ENCODE results near the gene UGT1A8.

The UGT1A8 gene

GRCh38 chr2:233766416-233766815, 149.0 kb downstream of the UGT1A8 start:
- DNase-seq (ENCODE audit: low read depth, low spot score): no peak
- Histone ChIP-seq H3K9me3 (ENCODE audit: low read depth, low read length) (no peaks in the 10 kb centered on the region), H3K36me3 (ENCODE audit: insufficient read depth, low read length) (no peaks in the 10 kb centered on the region), H3K9ac (ENCODE audit: insufficient read length) (no peak overlapping the region), H3K4me3 (no peak overlapping the region), H3K27ac (no peak overlapping the region)
- TF ChIP-seq FOXP2 (optimal IDR thresholded peaks at IDR 0.05; ENCODE audit: control extremely low read depth, extremely low read length, insufficient read depth): no peak
- TF ChIP-seq POLR2AphosphoS5 (IDR thresholded peaks at IDR 0.05; ENCODE audit: borderline replicate concordance, low read depth, low read length): no peak
- TF ChIP-seq EZH2 (IDR thresholded peaks at IDR 0.05): no peak

- TF ChIP-seq FOXP2 (optimal IDR thresholded peaks at IDR 0.05; ENCODE audit: control extremely low read depth, extremely low read length, insufficient read depth) (no peak), POLR2AphosphoS5 (IDR thresholded peaks at IDR 0.05; ENCODE audit: borderline replicate concordance, low read depth, low read length) (no peak), EZH2 (IDR thresholded peaks at IDR 0.05) (no peak)
- Histone ChIP-seq H3K27ac (no peak overlapping the region), H3K4me3 (no peak overlapping the region), H3K9me3 (ENCODE audit: low read depth, low read length) (no peaks in the 10 kb centered on the region), H3K36me3 (ENCODE audit: insufficient read depth, low read length) (no peaks in the 10 kb centered on the region), H3K9ac (ENCODE audit: insufficient read length) (no peak overlapping the region)
- no peak for DNase-seq (ENCODE audit: low read depth, low spot score)
Measured at GRCh38 chr2:233768076-233768475, 150.6 kb downstream of the UGT1A8 start.

- no peak for DNase-seq (ENCODE audit: low read depth, low spot score)
- Histone ChIP-seq H3K4me3 (no peak overlapping the region), H3K27ac (no peak overlapping the region), H3K36me3 (ENCODE audit: insufficient read depth, low read length) (no peaks in the 10 kb centered on the region), H3K9ac (ENCODE audit: insufficient read length) (no peak overlapping the region), H3K9me3 (ENCODE audit: low read depth, low read length) (no peaks in the 10 kb centered on the region)
- TF ChIP-seq FOXP2 (optimal IDR thresholded peaks at IDR 0.05; ENCODE audit: control extremely low read depth, extremely low read length, insufficient read depth) (no peak), EZH2 (IDR thresholded peaks at IDR 0.05) (no peak), POLR2AphosphoS5 (IDR thresholded peaks at IDR 0.05; ENCODE audit: borderline replicate concordance, low read depth, low read length) (no peak)
Measured at GRCh38 chr2:233769260-233769659, 151.8 kb downstream of the UGT1A8 start.

DNA sequence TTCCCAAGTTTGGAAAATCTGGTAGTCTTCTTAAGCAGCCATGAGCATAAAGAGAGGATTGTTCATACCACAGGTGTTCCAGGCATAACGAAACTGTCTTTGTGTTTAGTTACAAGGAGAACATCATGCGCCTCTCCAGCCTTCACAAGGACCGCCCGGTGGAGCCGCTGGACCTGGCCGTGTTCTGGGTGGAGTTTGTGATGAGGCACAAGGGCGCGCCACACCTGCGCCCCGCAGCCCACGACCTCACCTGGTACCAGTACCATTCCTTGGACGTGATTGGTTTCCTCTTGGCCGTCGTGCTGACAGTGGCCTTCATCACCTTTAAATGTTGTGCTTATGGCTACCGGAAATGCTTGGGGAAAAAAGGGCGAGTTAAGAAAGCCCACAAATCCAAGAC, 154.7 kb downstream of the UGT1A8 start:
- DNase-seq (ENCODE audit: low read depth, low spot score): no peak
- no peak overlapping the region for H3K4me3 ChIP-seq
- no peak overlapping the region for H3K9ac ChIP-seq (ENCODE audit: insufficient read length)
- no peak for TF ChIP-seq FOXP2 (optimal IDR thresholded peaks at IDR 0.05; ENCODE audit: control extremely low read depth, extremely low read length, insufficient read depth)
- TF ChIP-seq EZH2 (IDR thresholded peaks at IDR 0.05): no peak
- no peak for TF ChIP-seq POLR2AphosphoS5 (IDR thresholded peaks at IDR 0.05; ENCODE audit: borderline replicate concordance, low read depth, low read length)
- no peak overlapping the region for H3K27ac ChIP-seq
- H3K36me3 ChIP-seq (ENCODE audit: insufficient read depth, low read length): no peaks in the 10 kb centered on the region
- H3K9me3 ChIP-seq (ENCODE audit: low read depth, low read length): no peaks in the 10 kb centered on the region

DNA sequence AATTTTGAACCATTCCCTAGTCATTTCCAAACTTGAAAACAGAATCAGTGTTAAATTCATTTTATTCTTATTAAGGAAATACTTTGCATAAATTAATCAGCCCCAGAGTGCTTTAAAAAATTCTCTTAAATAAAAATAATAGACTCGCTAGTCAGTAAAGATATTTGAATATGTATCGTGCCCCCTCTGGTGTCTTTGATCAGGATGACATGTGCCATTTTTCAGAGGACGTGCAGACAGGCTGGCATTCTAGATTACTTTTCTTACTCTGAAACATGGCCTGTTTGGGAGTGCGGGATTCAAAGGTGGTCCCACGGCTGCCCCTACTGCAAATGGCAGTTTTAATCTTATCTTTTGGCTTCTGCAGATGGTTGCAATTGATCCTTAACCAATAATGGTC, 155.2 kb downstream of the UGT1A8 start:
- Histone ChIP-seq H3K9ac (ENCODE audit: insufficient read length) (no peak overlapping the region), H3K4me3 (no peak overlapping the region), H3K9me3 (ENCODE audit: low read depth, low read length) (no peaks in the 10 kb centered on the region), H3K36me3 (ENCODE audit: insufficient read depth, low read length) (no peaks in the 10 kb centered on the region), H3K27ac (no peak overlapping the region)
- no peak for DNase-seq (ENCODE audit: low read depth, low spot score)
- TF ChIP-seq FOXP2 (optimal IDR thresholded peaks at IDR 0.05; ENCODE audit: control extremely low read depth, extremely low read length, insufficient read depth) (no peak), POLR2AphosphoS5 (IDR thresholded peaks at IDR 0.05; ENCODE audit: borderline replicate concordance, low read depth, low read length) (no peak), EZH2 (IDR thresholded peaks at IDR 0.05) (no peak)

DNA sequence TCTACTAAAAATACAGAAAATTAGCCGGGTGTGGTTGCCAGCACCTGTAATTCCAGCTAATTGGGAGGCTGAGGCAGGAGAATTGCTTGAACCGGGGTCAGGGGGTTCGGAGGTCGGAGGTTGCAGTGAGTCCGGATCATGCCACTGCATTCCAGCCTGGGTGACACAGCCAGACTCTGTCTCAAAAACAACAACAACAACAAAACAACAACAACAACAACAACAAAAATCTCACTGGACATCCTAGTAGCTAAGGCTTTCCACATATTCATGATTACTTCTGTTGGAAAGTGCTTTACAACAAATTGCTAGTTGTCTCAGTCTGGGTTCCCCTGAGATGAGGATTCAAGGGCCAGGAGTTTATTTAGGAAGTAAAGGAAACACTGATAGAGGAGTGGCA, 156.4 kb downstream of the UGT1A8 start:
- Histone ChIP-seq H3K9me3 (ENCODE audit: low read depth, low read length) (no peaks in the 10 kb centered on the region), H3K4me3 (no peak overlapping the region), H3K9ac (ENCODE audit: insufficient read length) (no peak overlapping the region), H3K27ac (no peak overlapping the region), H3K36me3 (ENCODE audit: insufficient read depth, low read length) (no peaks in the 10 kb centered on the region)
- DNase-seq (ENCODE audit: low read depth, low spot score): no peak
- TF ChIP-seq POLR2AphosphoS5 (IDR thresholded peaks at IDR 0.05; ENCODE audit: borderline replicate concordance, low read depth, low read length) (no peak), EZH2 (IDR thresholded peaks at IDR 0.05) (no peak), FOXP2 (optimal IDR thresholded peaks at IDR 0.05; ENCODE audit: control extremely low read depth, extremely low read length, insufficient read depth) (no peak)

DNA sequence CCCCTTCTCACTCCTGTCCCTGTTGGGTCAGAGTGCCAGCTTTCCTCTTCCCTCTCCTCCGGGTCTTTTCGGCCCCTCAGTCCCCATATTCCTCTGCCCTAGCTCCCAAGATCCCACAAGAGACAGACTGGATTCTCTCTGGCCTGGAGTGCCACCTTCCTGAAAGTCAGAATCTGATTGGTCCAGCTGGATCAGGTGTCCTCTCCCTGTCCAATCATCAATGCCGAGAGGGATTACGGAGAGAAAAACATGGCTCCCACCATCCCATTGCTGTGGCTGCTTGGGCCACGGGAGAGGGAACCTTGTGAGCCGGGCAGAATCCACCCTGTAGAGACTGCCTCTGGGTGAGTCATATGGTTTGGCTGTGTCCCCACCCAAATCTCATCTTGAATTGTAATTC, 158.0 kb downstream of the UGT1A8 start:
- Histone ChIP-seq H3K4me3 (no peak overlapping the region), H3K9me3 (ENCODE audit: low read depth, low read length) (no peaks in the 10 kb centered on the region), H3K27ac (no peak overlapping the region), H3K9ac (ENCODE audit: insufficient read length) (no peak overlapping the region), H3K36me3 (ENCODE audit: insufficient read depth, low read length) (no peaks in the 10 kb centered on the region)
- no peak for DNase-seq (ENCODE audit: low read depth, low spot score)
- TF ChIP-seq EZH2 (IDR thresholded peaks at IDR 0.05) (no peak), FOXP2 (optimal IDR thresholded peaks at IDR 0.05; ENCODE audit: control extremely low read depth, extremely low read length, insufficient read depth) (no peak), POLR2AphosphoS5 (IDR thresholded peaks at IDR 0.05; ENCODE audit: borderline replicate concordance, low read depth, low read length) (no peak)

GRCh38 chr2:233778030-233778429, 160.6 kb downstream of the UGT1A8 start, which contains the start of gene MROH2A:
TSS of gene MROH2A (plus strand) at chr2:233778330. CDS start at chr2:233779359, 1,029 bp downstream.
- H3K36me3 ChIP-seq (ENCODE audit: insufficient read depth, low read length): no peaks in the 10 kb centered on the region
- TF ChIP-seq EZH2 (IDR thresholded peaks at IDR 0.05): no peak
- TF ChIP-seq POLR2AphosphoS5 (IDR thresholded peaks at IDR 0.05; ENCODE audit: borderline replicate concordance, low read depth, low read length): no peak
- TF ChIP-seq FOXP2 (optimal IDR thresholded peaks at IDR 0.05; ENCODE audit: control extremely low read depth, extremely low read length, insufficient read depth): no peak
- H3K27ac ChIP-seq: no peak within 1 kb of the TSS

GRCh38 chr2:233779722-233780121, 162.3 kb downstream of the UGT1A8 start:
- Histone ChIP-seq H3K36me3 (ENCODE audit: insufficient read depth, low read length) (no peaks in the 10 kb centered on the region), H3K4me3 (no peak overlapping the region), H3K27ac (no peak overlapping the region), H3K9me3 (ENCODE audit: low read depth, low read length) (peaks cover 4% of the 10 kb centered on the region; the same call in 1 of the 2 replicates), H3K9ac (ENCODE audit: insufficient read length) (no peak overlapping the region)
- DNase-seq (ENCODE audit: low read depth, low spot score): no peak
- TF ChIP-seq FOXP2 (optimal IDR thresholded peaks at IDR 0.05; ENCODE audit: control extremely low read depth, extremely low read length, insufficient read depth) (no peak), EZH2 (IDR thresholded peaks at IDR 0.05) (no peak), POLR2AphosphoS5 (IDR thresholded peaks at IDR 0.05; ENCODE audit: borderline replicate concordance, low read depth, low read length) (no peak)

More at GRCh38 chr2:233778030-233778429, 160.6 kb downstream of the UGT1A8 start, which contains the start of gene MROH2A:
- Histone ChIP-seq H3K4me3 (no peak within 1 kb of the TSS), H3K9ac (ENCODE audit: insufficient read length) (no peak within 1 kb of the TSS), H3K9me3 (ENCODE audit: low read depth, low read length) (no peaks in the 10 kb centered on the region; the same call in 1 of the 2 replicates)
- DNase-seq (ENCODE audit: low read depth, low spot score): no peak

Data from SK-N-MC (cell line).